Endothelial cell of umbilical vein (primary cell): ENCODE data around the gene ANAPC1. TPM values are rescaled to one million over a fixed set of nuclear protein-coding genes. Genes with fewer than 3 reads are reported as not detected.
"Not testable (repeated sequence)": the region's sequence is repeated elsewhere in the genome, so short reads cannot be mapped to it uniquely, and the experiment has no call there.

Source experiments
- BruUV-seq: library from RNA; stranded (reverse); fragments of 400-500 nt; replicated peaks from 2 replicates; lab custom pipeline; 2021; lab: Mats Ljungman, UMichigan
- CTCF ChIA-PET: fragments of 300-600, 350-600 bp; sonication (Branson Sonifier 250); formaldehyde crosslinking; loops from one replicate; lab custom pipeline; 2021; ENCODE audit warnings: antibody characterized with exemption, inconsistent platforms; lab: Charles Lee
- POLR2A ChIA-PET: fragments of 300-600, 350-600 bp; sonication (Branson Sonifier 250); formaldehyde crosslinking; loops from one replicate; lab custom pipeline; 2021; ENCODE audit warnings: antibody characterized with exemption, inconsistent platforms; lab: Charles Lee
- DNase-seq: peaks from one replicate; pipeline ENCODE4 v3.0.0-alpha.2; 2011; ENCODE audit warnings: low read depth, low spot score
- FAIRE-seq: peaks from 2 replicates; lab custom pipeline; 2011; peaks lifted over from hg19 to GRCh38; lab: Jason Lieb, UNC
- H2AFZ ChIP-seq: 2 replicates; pipeline ENCODE4 v1.6.0; 2012; ENCODE audit warnings: low read depth, low read length, control low read depth, inconsistent platforms
- H3K27ac ChIP-seq: 2 replicates; pipeline ENCODE4 v1.5.1; 2011; ENCODE audit warnings: low read depth, mild to moderate bottlenecking, control low read depth, low read length, moderate library complexity; ENCODE audit not compliant: insufficient read depth
- H3K27me3 ChIP-seq, 2 experiments: 2 replicates each; pipeline versions ENCODE4 v1.6.0 to v1.6.1; 2011; ENCODE audit warnings: low read length in 2 of 2, mixed read lengths in 1 of 2; ENCODE audit not compliant: control insufficient read depth in 2 of 2, insufficient read depth in 2 of 2
- H3K36me3 ChIP-seq, 2 experiments: 2 replicates in 1 of 2; 3 replicates in 1 of 2; pipeline ENCODE4 v1.5.1; 2011; ENCODE audit warnings: low read length in 2 of 2, mild to moderate bottlenecking in 1 of 2, moderate library complexity in 1 of 2; ENCODE audit not compliant: control insufficient read depth in 2 of 2, insufficient read depth in 2 of 2; ENCODE audit errors: extremely low read depth in 1 of 2
- H3K4me1 ChIP-seq: 3 replicates; pipeline ENCODE4 v1.5.1; 2011; ENCODE audit warnings: mild to moderate bottlenecking, low read length; ENCODE audit not compliant: control insufficient read depth, insufficient read depth; ENCODE audit errors: extremely low read depth
- H3K4me2 ChIP-seq: 2 replicates; pipeline ENCODE4 v1.6.1; 2011; ENCODE audit warnings: low read length, control low read depth, mixed read lengths; ENCODE audit not compliant: insufficient read depth
- H3K4me3 ChIP-seq, 3 experiments: fragments of 200-600 bp in 1 of 3; sonication (generic), shearing (Covaris generic) in 1 of 3; replicated peaks in 1 of 3; 2 replicates each; pipeline ENCODE4 v1.5.1; 2011 to 2016; ENCODE audit warnings: control low read depth in 3 of 3, low read length in 3 of 3, mild to moderate bottlenecking in 2 of 3, inconsistent platforms in 1 of 3, low read depth in 1 of 3, moderate library complexity in 1 of 3; ENCODE audit not compliant: insufficient read depth in 1 of 3
- H3K79me2 ChIP-seq: 2 replicates; pipeline ENCODE4 v1.6.0; 2012; ENCODE audit warnings: low read length, inconsistent platforms; ENCODE audit not compliant: control insufficient read depth, insufficient read depth
- H3K9ac ChIP-seq: replicated peaks from 2 replicates; pipeline ENCODE3; 2011; ENCODE audit warnings: low read length, control low read depth; ENCODE audit not compliant: insufficient read depth; ENCODE audit errors: extremely low read depth
- H3K9me1 ChIP-seq: replicated peaks from 3 replicates; pipeline ENCODE4 v1.6.0; 2011; ENCODE audit warnings: mild to moderate bottlenecking, low read length; ENCODE audit not compliant: control insufficient read depth, insufficient read depth; ENCODE audit errors: extremely low read depth
- H3K9me3 ChIP-seq: replicated peaks from 2 replicates; pipeline ENCODE4 v1.5.1; 2012; ENCODE audit warnings: low read length, inconsistent platforms; ENCODE audit not compliant: control insufficient read depth, insufficient read depth
- H4K20me1 ChIP-seq: replicated peaks from 2 replicates; pipeline ENCODE3; 2011; ENCODE audit warnings: mild to moderate bottlenecking, low read length; ENCODE audit not compliant: control insufficient read depth, insufficient read depth; ENCODE audit errors: extremely low read depth
- dilution Hi-C: fragments of 300-500 bp; cut with MboI; formaldehyde crosslinking; loops from one replicate; pipeline ENCODE4 v1.15.0; 2019; ENCODE audit warnings: low sequenced_read_pairs; ENCODE audit not compliant: extremely low pct_ligation_motif_present
- intact Hi-C: fragments of 100-400 bp; cut with micrococcal nuclease; formaldehyde crosslinking; loops from one replicate; pipeline ENCODE4 v1.10.0; 2022
- polyA plus RNA-seq, 4 experiments: library from polyadenylated mRNA; depleted of rRNA in 3 of 4; stranded (reverse) in 3 of 4; unstranded in 1 of 4; fragments of >200 nt; gene quantifications; 2 replicates each; pipeline versions ENCODE4 v1.2.1 to v1.2.3, GENCODE V29; 2011 to 2012; ENCODE audit warnings: missing spikeins in 1 of 4
- total RNA-seq: library from RNA; stranded (reverse); gene quantifications from 2 replicates; pipeline ENCODE4 v1.2.3, GENCODE V29; 2021

ANAPC1 gene
- total and polyA plus RNA-seq, 2 donors (not counting 3 experiments of a cell fraction or from before 2014, with no cell fraction given) = 21.9 to 61.5 TPM

- DNase-seq, H3K4me3 ChIP-seq, FAIRE-seq, BruUV-seq, H4K20me1 ChIP-seq, H3K9me1 ChIP-seq, H3K36me3 ChIP-seq, H3K27me3 ChIP-seq, H3K4me1 ChIP-seq, POLR2A ChIA-PET, H2AFZ ChIP-seq, H3K79me2 ChIP-seq, H3K9me3 ChIP-seq, H3K9ac ChIP-seq, intact Hi-C loops, H3K27ac ChIP-seq, H3K4me2 ChIP-seq, CTCF ChIA-PET, dilution Hi-C loops: not testable (repeated sequence)
Measured at GRCh38 chr2:111828217-111828766, 55.7 kb downstream of the ANAPC1 start.

DNA sequence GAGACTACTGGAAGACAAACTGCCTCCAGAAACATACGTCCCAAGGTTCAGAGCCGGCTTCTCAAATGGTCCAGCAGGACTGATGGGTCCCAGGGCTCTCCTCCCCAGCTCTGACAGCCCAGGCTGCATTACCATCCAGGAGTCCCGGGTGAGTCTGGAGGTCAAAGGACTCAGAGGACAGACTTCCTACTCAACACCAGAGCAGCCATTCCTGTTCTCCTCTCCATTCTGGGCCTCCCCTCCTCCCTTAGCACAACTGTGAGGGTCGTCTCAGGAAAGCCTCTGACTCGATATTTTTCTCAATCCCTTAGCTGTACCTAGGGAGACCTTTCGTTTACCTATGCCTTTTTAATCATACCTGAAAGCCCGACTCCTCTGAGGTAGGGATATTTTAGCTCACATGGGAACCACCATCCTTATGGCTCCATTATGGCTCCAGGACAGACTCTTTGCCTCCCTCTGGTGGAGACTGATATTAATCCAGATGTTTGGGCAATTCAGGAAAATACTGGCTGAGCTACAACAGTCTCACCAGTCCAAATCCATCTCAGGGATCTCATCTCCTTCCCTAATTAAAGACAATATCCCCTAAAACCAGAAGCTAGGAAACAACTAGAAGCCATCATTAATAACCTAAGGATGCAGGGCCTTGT, 70.9 kb downstream of the ANAPC1 start:
- dilution Hi-C loops, CTCF ChIA-PET: not testable (repeated sequence)

GRCh38 chr2:111790633-111791032, 93.4 kb downstream of the ANAPC1 start:
- H2AFZ ChIP-seq, H3K4me2 ChIP-seq, CTCF ChIA-PET, DNase-seq, POLR2A ChIA-PET, H3K9me1 ChIP-seq, H3K79me2 ChIP-seq, intact Hi-C loops, H3K36me3 ChIP-seq, FAIRE-seq, BruUV-seq, H3K27me3 ChIP-seq, H3K9me3 ChIP-seq, H3K9ac ChIP-seq, H3K4me1 ChIP-seq, H3K4me3 ChIP-seq, H3K27ac ChIP-seq, H4K20me1 ChIP-seq, dilution Hi-C loops: not testable (repeated sequence)

More for the DNA sequence above, 70.9 kb downstream of the ANAPC1 start:
- H3K9ac ChIP-seq, H3K4me2 ChIP-seq, DNase-seq, H3K27me3 ChIP-seq, H3K9me3 ChIP-seq, H3K4me3 ChIP-seq, H3K9me1 ChIP-seq, H3K4me1 ChIP-seq, H3K36me3 ChIP-seq, intact Hi-C loops, BruUV-seq, H3K27ac ChIP-seq, FAIRE-seq, H4K20me1 ChIP-seq, H3K79me2 ChIP-seq, POLR2A ChIA-PET, H2AFZ ChIP-seq: not testable (repeated sequence)

- H3K9me3 ChIP-seq, CTCF ChIA-PET, H4K20me1 ChIP-seq, H3K4me2 ChIP-seq, H3K4me3 ChIP-seq, H3K9ac ChIP-seq, POLR2A ChIA-PET, H3K36me3 ChIP-seq, H3K27ac ChIP-seq, H3K4me1 ChIP-seq, dilution Hi-C loops, FAIRE-seq, DNase-seq, H3K9me1 ChIP-seq, intact Hi-C loops, BruUV-seq, H2AFZ ChIP-seq, H3K79me2 ChIP-seq, H3K27me3 ChIP-seq: not testable (repeated sequence)
Measured at GRCh38 chr2:111784081-111784480, 99.9 kb downstream of the ANAPC1 start.
